HepG2 (cell line): ENCODE measurements around the gene PWP1. TPM values are rescaled to one million over a fixed set of nuclear protein-coding genes. Genes with fewer than 3 reads are reported as not detected.

Experiments used
- ATAC-seq: fragments of 200-7000 bp; cut with Tn5 transposase; 3 replicates; pipeline ENCODE4 v1.9.1; 2020; ENCODE audit warnings: mild to moderate bottlenecking, moderate library complexity
- BruUV-seq: library from RNA; stranded (reverse); fragments of 400-500 nt; replicated peaks from 2 replicates; lab custom pipeline; 2021; lab: Mats Ljungman, UMichigan
- CTCF ChIA-PET: fragments of 300-600 bp; formaldehyde crosslinking; extraction: SDS; loops from one replicate; lab custom pipeline; 2021; ENCODE audit warnings: low total read pairs, inconsistent platforms, low intra/inter-chr PET ratio; lab: Yijun Ruan, JAX
- POLR2A ChIA-PET: fragments of 350-600 bp; sonication (Branson Sonifier 250); formaldehyde crosslinking; loops from one replicate; lab custom pipeline; 2020; ENCODE audit warnings: antibody characterized with exemption, inconsistent platforms; lab: Yijun Ruan, JAX
- DNase-seq: peaks from one replicate; pipeline ENCODE4 v3.0.0-alpha.2; 2015; ENCODE audit warnings: low spot score
- FAIRE-seq: peaks from 3 replicates; lab custom pipeline; 2011; peaks lifted over from hg19 to GRCh38; lab: Jason Lieb, UNC
- H2AFZ ChIP-seq: one replicate; pipeline ENCODE4 v1.6.1; 2011; ENCODE audit warnings: low read length, inconsistent platforms
- H3K27ac ChIP-seq: fragments of 300-600 bp; 3 replicates; pipeline ENCODE4 v1.8.0; 2011; ENCODE audit warnings: mixed run types, mild to moderate bottlenecking, mixed read lengths, low read length, inconsistent platforms; ENCODE audit not compliant: insufficient read depth; ENCODE audit errors: extremely low read length
- H3K27me3 ChIP-seq, 2 experiments: fragments of 200-600 bp in 1 of 2; 2 replicates in 1 of 2; 3 replicates in 1 of 2; pipeline versions ENCODE4 v1.6.0 to v1.8.0; 2011; ENCODE audit warnings: low read length in 2 of 2, mild to moderate bottlenecking in 2 of 2, moderate library complexity in 2 of 2, inconsistent platforms in 1 of 2; ENCODE audit not compliant: insufficient read depth in 2 of 2, control insufficient read depth in 1 of 2
- H3K36me3 ChIP-seq, 2 experiments: fragments of 200-600 bp in 1 of 2; replicated peaks in 1 of 2; 2 replicates in 1 of 2; 3 replicates in 1 of 2; pipeline versions ENCODE4 v1.5.1 to v1.8.0; 2011; ENCODE audit warnings: low read length in 2 of 2, inconsistent platforms in 1 of 2; ENCODE audit not compliant: insufficient read depth in 2 of 2, control insufficient read depth in 1 of 2
- H3K4me1 ChIP-seq: 2 replicates; pipeline ENCODE4 v1.5.1; 2012; ENCODE audit warnings: low read length, inconsistent platforms; ENCODE audit not compliant: insufficient read depth
- H3K4me2 ChIP-seq: 2 replicates; pipeline ENCODE4 v1.6.0; 2011; ENCODE audit warnings: low read depth, low read length, inconsistent platforms
- H3K4me3 ChIP-seq, 3 experiments: fragments of 200-600 bp in 1 of 3; sonication (generic), shearing (Covaris generic) in 1 of 3; replicated peaks in 1 of 3; 2 replicates each; pipeline ENCODE4 v1.5.1; 2011 to 2016; ENCODE audit warnings: low read length in 3 of 3, inconsistent platforms in 2 of 3, low read depth in 2 of 3, mild to moderate bottlenecking in 2 of 3, control low read depth in 1 of 3, mixed read lengths in 1 of 3; ENCODE audit not compliant: insufficient read depth in 1 of 3
- H3K79me2 ChIP-seq: one replicate; pipeline ENCODE4 v1.6.1; 2011; ENCODE audit warnings: low read length, inconsistent platforms; ENCODE audit not compliant: insufficient read depth
- H3K9ac ChIP-seq: 2 replicates; pipeline ENCODE4 v1.6.0; 2011; ENCODE audit warnings: mild to moderate bottlenecking, low read depth, low read length, inconsistent platforms; ENCODE audit not compliant: insufficient read depth
- H3K9me3 ChIP-seq: 2 replicates; pipeline ENCODE4 v1.5.1; 2012; ENCODE audit warnings: mild to moderate bottlenecking, low read length
- H4K20me1 ChIP-seq: 2 replicates; pipeline ENCODE4 v1.6.0; 2011; ENCODE audit warnings: inconsistent platforms, mild to moderate bottlenecking, low read length, moderate library complexity; ENCODE audit not compliant: insufficient read depth
- MAF1 ChIP-seq: sonication (generic); formaldehyde crosslinking; IDR thresholded peaks from 2 replicates; pipeline ENCODE4 v1.5.0; 2020; ENCODE audit warnings: missing genetic modification reagents, borderline replicate concordance
- NR3C1 ChIP-seq: sonication (generic); formaldehyde crosslinking; IDR thresholded peaks from 2 replicates; pipeline ENCODE4 v1.4.0; 2020; ENCODE audit warnings: missing genetic modification reagents
- TEAD3 ChIP-seq: optimal IDR thresholded peaks from 2 replicates; pipeline ENCODE3; 2016; ENCODE audit warnings: borderline replicate concordance
- TP53 ChIP-seq: sonication (generic); formaldehyde crosslinking; conservative IDR thresholded peaks from 2 replicates; pipeline ENCODE4 v1.4.0; 2020; ENCODE audit warnings: missing genetic modification reagents
- WIZ ChIP-seq: sonication (generic); formaldehyde crosslinking; IDR thresholded peaks from 2 replicates; pipeline ENCODE4 v1.5.1; 2020; ENCODE audit warnings: mild to moderate bottlenecking, missing genetic modification reagents
- ZMYM2 ChIP-seq: sonication (generic); formaldehyde crosslinking; IDR thresholded peaks from 2 replicates; pipeline ENCODE4 v1.8.0; 2022; ENCODE audit warnings: mild to moderate bottlenecking, missing genetic modification reagents
- ZNF296 ChIP-seq: sonication (generic); formaldehyde crosslinking; conservative IDR thresholded peaks from 2 replicates; pipeline ENCODE4 v1.5.0; 2020; ENCODE audit warnings: mild to moderate bottlenecking, missing genetic modification reagents
- ZNF335 ChIP-seq: sonication (generic); formaldehyde crosslinking; IDR thresholded peaks from 2 replicates; pipeline ENCODE4 v1.4.0; 2020; ENCODE audit warnings: missing genetic modification reagents
- ZNF343 ChIP-seq: sonication (generic); formaldehyde crosslinking; IDR thresholded peaks from 2 replicates; pipeline ENCODE4 v1.4.0; 2020; ENCODE audit warnings: mild to moderate bottlenecking, missing genetic modification reagents
- ZNF383 ChIP-seq: sonication (generic); formaldehyde crosslinking; IDR thresholded peaks from 2 replicates; pipeline ENCODE4 v1.4.0; 2020; ENCODE audit warnings: missing genetic modification reagents, mild to moderate bottlenecking, borderline replicate concordance
- WGBS: methylation state at CpG from one replicate; pipeline ENCODE4 v1.1.6; 2017; ENCODE audit warnings: low lambda C conversion rate; 5-methylcytosine and 5-hydroxymethylcytosine counted together
- in situ Hi-C: cut with HindIII; loops from 2 replicates; pipeline ENCODE4 v1.10.0; 2017; ENCODE audit warnings: low pct_unique_long_range_greater_than_20kb; ENCODE audit not compliant: extremely low pct_ligation_motif_present
- intact Hi-C: fragments of 100-400 bp; cut with micrococcal nuclease; formaldehyde crosslinking; loops from one replicate; pipeline ENCODE4 v1.10.0; 2022; ENCODE audit not compliant: unreplicated experiment
- polyA plus RNA-seq, 8 experiments: library from polyadenylated mRNA; depleted of rRNA in 3 of 8; stranded (reverse) in 7 of 8; unstranded in 1 of 8; fragments of >200 nt; fragmentation: Illumina TruSeq in 4 of 8; extraction: Trizol in 4 of 8; gene quantifications; 2 replicates each; pipeline versions ENCODE4 v1.2.1 to v1.2.3, GENCODE V29; 2011 to 2016; ENCODE audit warnings: low read depth in 4 of 8, missing spikeins in 1 of 8, mixed read lengths in 1 of 8; ENCODE audit not compliant: insufficient read depth in 1 of 8
- total RNA-seq, 5 experiments: library from RNA; depleted of rRNA; stranded (reverse); fragments of >200 nt; fragmentation: Illumina TruSeq; extraction: Trizol; gene quantifications; 2 replicates each; pipeline ENCODE4 v1.2.3, GENCODE V29; 2016; ENCODE audit warnings: low read depth in 1 of 5
- TF ChIP-seq, protein P1 (sequence below): sonication (generic); formaldehyde crosslinking; IDR thresholded peaks from one replicate; pipeline ENCODE4 v1.5.1; 2020; ENCODE audit warnings: mild to moderate bottlenecking, missing genetic modification reagents; ENCODE audit errors: not compliant biosample characterization
- TF ChIP-seq, protein P2 (sequence below): sonication (generic); formaldehyde crosslinking; IDR thresholded peaks from 2 replicates; pipeline ENCODE4 v1.5.0; 2020; ENCODE audit warnings: missing genetic modification reagents
- TF ChIP-seq, protein P3 (sequence below): sonication (generic); formaldehyde crosslinking; IDR thresholded peaks from 2 replicates; pipeline ENCODE4 v1.8.1; 2023; ENCODE audit warnings: missing genetic modification reagents, mild to moderate bottlenecking, borderline replicate concordance

Gene PWP1
- total and polyA plus RNA-seq, 2 of the 13 experiments (the other 11 are each of a cell fraction or from before 2014, with no cell fraction given): 65.9 to 70.2 TPM

DNA sequence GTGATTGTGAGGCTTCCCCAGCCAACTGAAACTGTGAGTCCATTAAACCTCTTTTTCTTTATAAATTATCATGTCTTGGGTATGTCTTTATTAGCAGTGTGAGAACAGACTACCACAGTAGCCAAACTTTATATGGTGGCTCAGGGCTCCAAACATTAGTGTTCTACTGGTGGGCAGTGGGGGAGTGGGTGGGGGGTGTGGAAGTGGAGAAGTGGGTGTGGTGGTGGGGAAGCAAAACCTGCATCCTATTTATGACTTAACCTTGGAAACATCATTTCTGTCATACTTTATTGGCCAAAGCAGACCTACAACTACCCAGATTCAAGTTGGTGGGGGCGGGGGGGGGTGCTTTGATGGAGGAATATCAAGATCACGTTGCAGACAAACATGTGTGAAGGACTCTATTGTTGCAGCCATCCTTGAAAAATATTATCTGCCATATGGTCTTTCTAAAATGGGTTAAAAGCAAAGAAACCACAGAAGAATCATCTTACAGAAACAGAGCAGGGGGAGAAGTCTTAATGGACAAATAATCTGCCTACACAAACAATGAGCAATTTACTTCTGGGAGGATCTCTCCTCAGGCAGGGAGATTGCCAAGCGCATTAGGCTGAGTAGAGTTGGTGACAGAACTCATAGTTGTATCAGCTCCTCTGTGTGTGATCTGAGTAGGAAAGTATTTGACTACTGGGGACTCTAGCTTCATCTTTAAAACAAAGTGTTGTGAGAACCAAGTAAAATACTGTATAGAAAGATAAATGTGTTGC is 1.4 kb upstream of the PWP1 start:
- intact Hi-C loops: no loop called here
- BruUV-seq: no TSS peak
- ATAC-seq (no peak), FAIRE-seq (no peak), DNase-seq (no peak)
- peaks cover 53% of the 10 kb centered on the region for H3K4me1 ChIP-seq
- H3K27me3 ChIP-seq: peaks cover 0 to 6% of the 10 kb centered on the region in 2 experiments; a peak in 3 of 5 replicates
- WGBS: 92% methylated on average over 3 of the region's 3 CpGs
- in situ Hi-C loops: no loop called here
- no peaks in the 10 kb centered on the region for H3K9me3 ChIP-seq
- ChIA-PET CTCF (no interaction called here), POLR2A (interaction anchor here (0.7 to 1.5 kb wide), 4 partner anchors 8 to 1554 kb away, joined by 3 to 8 read pairs (median 4); no protein-coding TSS in a partner anchor)
- H3K4me2 ChIP-seq: peak overlapping the region; percentile 90
- peak overlapping the region in 1 of 3 experiments; percentile 98; a peak in 3 of 6 replicates for H3K4me3 ChIP-seq
- peak overlapping the region; percentile 95 for H3K9ac ChIP-seq
- no peak overlapping the region for H2AFZ ChIP-seq
- H3K36me3 ChIP-seq: peaks cover 4 to 11% of the 10 kb centered on the region in 2 experiments
- no peaks in the 10 kb centered on the region for H4K20me1 ChIP-seq
- H3K27ac ChIP-seq: peak overlapping the region; percentile 100
- H3K79me2 ChIP-seq: peaks cover 28% of the 10 kb centered on the region
- TF ChIP-seq, protein P1, sequence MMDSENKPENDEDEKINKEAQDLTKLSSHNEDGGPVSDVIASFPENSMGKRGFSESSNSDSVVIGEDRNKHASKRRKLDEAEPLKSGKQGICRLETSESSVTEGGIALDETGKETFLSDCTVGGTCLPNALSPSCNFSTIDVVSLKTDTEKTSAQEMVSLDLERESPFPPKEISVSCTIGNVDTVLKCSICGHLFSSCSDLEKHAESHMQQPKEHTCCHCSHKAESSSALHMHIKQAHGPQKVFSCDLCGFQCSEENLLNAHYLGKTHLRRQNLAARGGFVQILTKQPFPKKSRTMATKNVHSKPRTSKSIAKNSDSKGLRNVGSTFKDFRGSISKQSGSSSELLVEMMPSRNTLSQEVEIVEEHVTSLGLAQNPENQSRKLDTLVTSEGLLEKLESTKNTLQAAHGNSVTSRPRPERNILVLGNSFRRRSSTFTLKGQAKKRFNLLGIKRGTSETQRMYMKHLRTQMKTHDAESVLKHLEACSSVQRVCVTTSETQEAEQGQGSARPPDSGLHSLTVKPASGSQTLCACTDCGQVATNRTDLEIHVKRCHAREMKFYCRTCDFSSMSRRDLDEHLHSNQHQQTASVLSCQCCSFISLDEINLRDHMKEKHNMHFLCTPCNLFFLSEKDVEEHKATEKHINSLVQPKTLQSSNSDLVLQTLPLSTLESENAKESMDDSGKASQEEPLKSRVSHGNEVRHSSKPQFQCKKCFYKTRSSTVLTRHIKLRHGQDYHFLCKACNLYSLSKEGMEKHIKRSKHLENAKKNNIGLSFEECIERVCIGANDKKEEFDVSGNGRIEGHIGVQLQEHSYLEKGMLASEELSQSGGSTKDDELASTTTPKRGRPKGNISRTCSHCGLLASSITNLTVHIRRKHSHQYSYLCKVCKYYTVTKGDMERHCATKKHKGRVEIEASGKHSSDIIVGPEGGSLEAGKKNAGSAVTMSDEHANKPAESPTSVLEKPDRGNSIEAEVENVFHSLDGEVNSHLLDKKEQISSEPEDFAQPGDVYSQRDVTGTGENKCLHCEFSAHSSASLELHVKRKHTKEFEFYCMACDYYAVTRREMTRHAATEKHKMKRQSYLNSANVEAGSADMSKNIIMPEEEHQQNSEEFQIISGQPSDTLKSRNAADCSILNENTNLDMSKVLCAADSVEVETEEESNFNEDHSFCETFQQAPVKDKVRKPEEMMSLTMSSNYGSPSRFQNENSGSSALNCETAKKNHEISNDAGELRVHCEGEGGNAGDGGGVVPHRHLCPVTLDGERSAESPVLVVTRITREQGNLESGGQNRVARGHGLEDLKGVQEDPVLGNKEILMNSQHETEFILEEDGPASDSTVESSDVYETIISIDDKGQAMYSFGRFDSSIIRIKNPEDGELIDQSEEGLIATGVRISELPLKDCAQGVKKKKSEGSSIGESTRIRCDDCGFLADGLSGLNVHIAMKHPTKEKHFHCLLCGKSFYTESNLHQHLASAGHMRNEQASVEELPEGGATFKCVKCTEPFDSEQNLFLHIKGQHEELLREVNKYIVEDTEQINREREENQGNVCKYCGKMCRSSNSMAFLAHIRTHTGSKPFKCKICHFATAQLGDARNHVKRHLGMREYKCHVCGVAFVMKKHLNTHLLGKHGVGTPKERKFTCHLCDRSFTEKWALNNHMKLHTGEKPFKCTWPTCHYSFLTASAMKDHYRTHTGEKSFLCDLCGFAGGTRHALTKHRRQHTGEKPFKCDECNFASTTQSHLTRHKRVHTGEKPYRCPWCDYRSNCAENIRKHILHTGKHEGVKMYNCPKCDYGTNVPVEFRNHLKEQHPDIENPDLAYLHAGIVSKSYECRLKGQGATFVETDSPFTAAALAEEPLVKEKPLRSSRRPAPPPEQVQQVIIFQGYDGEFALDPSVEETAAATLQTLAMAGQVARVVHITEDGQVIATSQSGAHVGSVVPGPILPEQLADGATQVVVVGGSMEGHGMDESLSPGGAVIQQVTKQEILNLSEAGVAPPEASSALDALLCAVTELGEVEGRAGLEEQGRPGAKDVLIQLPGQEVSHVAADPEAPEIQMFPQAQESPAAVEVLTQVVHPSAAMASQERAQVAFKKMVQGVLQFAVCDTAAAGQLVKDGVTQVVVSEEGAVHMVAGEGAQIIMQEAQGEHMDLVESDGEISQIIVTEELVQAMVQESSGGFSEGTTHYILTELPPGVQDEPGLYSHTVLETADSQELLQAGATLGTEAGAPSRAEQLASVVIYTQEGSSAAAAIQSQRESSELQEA (CRISPR knock-in tag): no peak
- TF ChIP-seq MAF1 (CRISPR knock-in tag) (no peak), ZNF296 (CRISPR knock-in tag) (no peak), WIZ (CRISPR knock-in tag) (no peak), NR3C1 (CRISPR knock-in tag) (no peak), ZNF343 (CRISPR knock-in tag) (no peak), TEAD3 (CRISPR knock-in tag) (no peak), ZNF335 (CRISPR knock-in tag) (no peak), TP53 (CRISPR knock-in tag) (no peak), ZNF383 (CRISPR knock-in tag) (no peak), ZMYM2 (CRISPR knock-in tag) (no peak)
- TF ChIP-seq, protein P2, sequence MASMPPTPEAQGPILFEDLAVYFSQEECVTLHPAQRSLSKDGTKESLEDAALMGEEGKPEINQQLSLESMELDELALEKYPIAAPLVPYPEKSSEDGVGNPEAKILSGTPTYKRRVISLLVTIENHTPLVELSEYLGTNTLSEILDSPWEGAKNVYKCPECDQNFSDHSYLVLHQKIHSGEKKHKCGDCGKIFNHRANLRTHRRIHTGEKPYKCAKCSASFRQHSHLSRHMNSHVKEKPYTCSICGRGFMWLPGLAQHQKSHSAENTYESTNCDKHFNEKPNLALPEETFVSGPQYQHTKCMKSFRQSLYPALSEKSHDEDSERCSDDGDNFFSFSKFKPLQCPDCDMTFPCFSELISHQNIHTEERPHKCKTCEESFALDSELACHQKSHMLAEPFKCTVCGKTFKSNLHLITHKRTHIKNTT: no peak
- TF ChIP-seq, protein P3, sequence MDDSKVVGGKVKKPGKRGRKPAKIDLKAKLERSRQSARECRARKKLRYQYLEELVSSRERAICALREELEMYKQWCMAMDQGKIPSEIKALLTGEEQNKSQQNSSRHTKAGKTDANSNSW (CRISPR knock-in tag): no peak
